WTC11 (cell line): Measurements from ENCODE around the gene TMUB1. TPM values are rescaled to one million over a fixed set of nuclear protein-coding genes. Genes with fewer than 3 reads are reported as not detected.

Experiments
- ATF1 ChIP-seq: sonication (generic); formaldehyde crosslinking; IDR thresholded peaks from 2 replicates; pipeline ENCODE4 v1.8.1; 2023; ENCODE audit warnings: mild to moderate bottlenecking, moderate library complexity, missing genetic modification reagents
- ELF4 ChIP-seq: sonication (generic); formaldehyde crosslinking; IDR thresholded peaks from 2 replicates; pipeline ENCODE4 v1.8.1; 2022; ENCODE audit warnings: low read depth, mild to moderate bottlenecking, moderate library complexity, missing genetic modification reagents
- FOXK1 ChIP-seq: sonication (generic); formaldehyde crosslinking; IDR thresholded peaks from 2 replicates; pipeline ENCODE4 v1.8.0; 2022; ENCODE audit warnings: mild to moderate bottlenecking, moderate library complexity, missing genetic modification reagents
- GABPB1 ChIP-seq: sonication (generic); formaldehyde crosslinking; IDR thresholded peaks from 2 replicates; pipeline ENCODE4 v1.8.1; 2023; ENCODE audit warnings: mild to moderate bottlenecking, missing genetic modification reagents
- JUN ChIP-seq: sonication (generic); formaldehyde crosslinking; IDR thresholded peaks from 2 replicates; pipeline ENCODE4 v1.8.0; 2023; ENCODE audit warnings: mild to moderate bottlenecking, missing genetic modification reagents
- MYBL2 ChIP-seq: sonication (generic); formaldehyde crosslinking; IDR thresholded peaks from 2 replicates; pipeline ENCODE4 v1.8.1; 2023; ENCODE audit warnings: mild to moderate bottlenecking, moderate library complexity, missing genetic modification reagents
- NFYB ChIP-seq: sonication (generic); formaldehyde crosslinking; conservative IDR thresholded peaks from 2 replicates; pipeline ENCODE4 v1.8.0; 2022; ENCODE audit warnings: low read depth, missing genetic modification reagents
- NR1H2 ChIP-seq: sonication (generic); formaldehyde crosslinking; IDR thresholded peaks from 2 replicates; pipeline ENCODE4 v1.9.0; 2021; ENCODE audit warnings: mild to moderate bottlenecking, moderate library complexity, missing genetic modification reagents
- PRRX2 ChIP-seq: fragments of 250-450 bp; sonication (Bioruptor Pico); IDR thresholded peaks from 2 replicates; pipeline ENCODE4 v1.8.0; 2021; ENCODE audit warnings: mild to moderate bottlenecking
- SMAD3 ChIP-seq: sonication (generic); formaldehyde crosslinking; IDR thresholded peaks from 2 replicates; pipeline ENCODE4 v1.8.0; 2022; ENCODE audit warnings: missing genetic modification reagents, mild to moderate bottlenecking, borderline replicate concordance
- TEAD1 ChIP-seq: sonication (generic); formaldehyde crosslinking; IDR thresholded peaks from 2 replicates; pipeline ENCODE4 v1.8.0; 2022; ENCODE audit warnings: mild to moderate bottlenecking, missing genetic modification reagents
- TP53 ChIP-seq: sonication (generic); formaldehyde crosslinking; IDR thresholded peaks from 2 replicates; pipeline ENCODE4 v1.8.1; 2023; ENCODE audit warnings: mild to moderate bottlenecking, missing genetic modification reagents
- ZNF232 ChIP-seq: sonication (generic); formaldehyde crosslinking; IDR thresholded peaks from 2 replicates; pipeline ENCODE4 v1.8.0; 2022; ENCODE audit warnings: mild to moderate bottlenecking, missing genetic modification reagents
- ZNF416 ChIP-seq: fragments of 250-450 bp; sonication (Bioruptor Pico); IDR thresholded peaks from 2 replicates; pipeline ENCODE4 v1.9.0; 2021; ENCODE audit warnings: mild to moderate bottlenecking, inconsistent platforms
- total RNA-seq: library from RNA; stranded (reverse); gene quantifications from 3 replicates; pipeline ENCODE4 v1.2.3, GENCODE V29; 2021
- TF ChIP-seq, protein P1 (sequence below): sonication (generic); formaldehyde crosslinking; IDR thresholded peaks from 2 replicates; pipeline ENCODE4 v1.8.0; 2022; ENCODE audit warnings: mild to moderate bottlenecking, missing genetic modification reagents
- TF ChIP-seq, protein P2 (sequence below): fragments of 250-450 bp; sonication (Bioruptor Pico); IDR thresholded peaks from 2 replicates; pipeline ENCODE4 v1.9.0; 2021; ENCODE audit warnings: mild to moderate bottlenecking, borderline replicate concordance
- TF ChIP-seq, protein P3 (sequence below): fragments of 250-450 bp; sonication (Bioruptor Pico); conservative IDR thresholded peaks from 2 replicates; pipeline ENCODE4 v1.9.0; 2021; ENCODE audit warnings: mild to moderate bottlenecking
- TF ChIP-seq, protein P4 (sequence below): sonication (generic); formaldehyde crosslinking; IDR thresholded peaks from 2 replicates; pipeline ENCODE4 v1.8.0; 2023; ENCODE audit warnings: missing genetic modification reagents, mild to moderate bottlenecking, borderline replicate concordance
- TF ChIP-seq, protein P5 (sequence below): fragments of 250-450 bp; sonication (Bioruptor Pico); IDR thresholded peaks from 2 replicates; pipeline ENCODE4 v1.9.0; 2021; ENCODE audit warnings: mild to moderate bottlenecking
- TF ChIP-seq, protein P6 (sequence below): sonication (generic); formaldehyde crosslinking; IDR thresholded peaks from 2 replicates; pipeline ENCODE4 v1.8.1; 2022; ENCODE audit warnings: mild to moderate bottlenecking, moderate library complexity, missing genetic modification reagents
- TF ChIP-seq, protein P7 (sequence below): sonication (generic); formaldehyde crosslinking; conservative IDR thresholded peaks from 2 replicates; pipeline ENCODE4 v1.8.1; 2022; ENCODE audit warnings: mild to moderate bottlenecking, missing genetic modification reagents
- TF ChIP-seq, protein P8 (sequence below): sonication (generic); formaldehyde crosslinking; IDR thresholded peaks from 2 replicates; pipeline ENCODE4 v1.8.1; 2022; ENCODE audit warnings: missing genetic modification reagents, borderline replicate concordance

Gene TMUB1
- total RNA-seq, 1 experiment from 2014 or later: 72.8 TPM

DNA sequence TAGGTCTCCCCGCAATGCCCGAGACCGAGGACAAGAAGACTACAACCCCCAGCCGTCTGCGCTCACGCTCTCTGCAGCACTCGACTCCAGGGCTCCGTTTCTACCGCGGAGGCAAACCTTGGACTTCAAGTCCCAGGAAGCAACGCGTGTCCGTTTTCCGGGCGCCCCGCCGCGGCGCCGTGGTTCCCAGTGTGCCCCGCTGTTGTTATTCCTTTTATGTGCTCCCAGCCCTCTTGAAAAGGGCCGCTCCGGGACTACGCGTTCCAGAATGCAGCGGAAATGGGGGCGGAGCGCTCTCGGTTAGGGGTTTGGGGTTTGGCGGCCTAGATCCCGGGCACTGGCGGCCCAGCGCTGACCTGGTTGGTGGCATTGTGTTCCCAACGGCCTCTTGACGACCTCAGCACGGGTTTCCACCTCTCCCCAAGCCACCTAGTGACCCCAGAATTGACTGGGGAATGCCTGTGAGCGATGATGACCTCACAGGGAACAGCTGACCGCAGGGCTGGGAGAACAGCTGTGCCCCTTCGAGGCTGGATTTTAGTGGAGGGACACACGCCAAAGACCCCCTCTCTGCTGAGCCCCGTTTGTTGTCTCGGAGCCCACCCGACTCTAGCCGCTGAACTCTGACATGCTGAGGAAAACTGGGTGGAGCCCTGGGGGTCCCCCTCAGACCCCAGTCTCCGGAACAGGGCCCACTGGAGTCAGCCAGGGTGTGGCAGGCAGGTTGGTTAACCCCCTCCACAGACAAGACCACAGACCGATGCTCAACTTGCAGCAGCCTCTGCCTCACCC is 25.1 kb downstream of the TMUB1 start (continued):
- TF ChIP-seq, protein P1, sequence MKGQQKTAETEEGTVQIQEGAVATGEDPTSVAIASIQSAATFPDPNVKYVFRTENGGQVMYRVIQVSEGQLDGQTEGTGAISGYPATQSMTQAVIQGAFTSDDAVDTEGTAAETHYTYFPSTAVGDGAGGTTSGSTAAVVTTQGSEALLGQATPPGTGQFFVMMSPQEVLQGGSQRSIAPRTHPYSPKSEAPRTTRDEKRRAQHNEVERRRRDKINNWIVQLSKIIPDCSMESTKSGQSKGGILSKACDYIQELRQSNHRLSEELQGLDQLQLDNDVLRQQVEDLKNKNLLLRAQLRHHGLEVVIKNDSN (CRISPR knock-in tag): 0 out of 2 replicates have a peak, but pooled peaks have one; percentile 8
- no peak for TF ChIP-seq ZNF232 (CRISPR knock-in tag)
- no peak for TF ChIP-seq NR1H2
- peak; percentile 72 for TF ChIP-seq GABPB1 (CRISPR knock-in tag)
- TF ChIP-seq, protein P2, sequence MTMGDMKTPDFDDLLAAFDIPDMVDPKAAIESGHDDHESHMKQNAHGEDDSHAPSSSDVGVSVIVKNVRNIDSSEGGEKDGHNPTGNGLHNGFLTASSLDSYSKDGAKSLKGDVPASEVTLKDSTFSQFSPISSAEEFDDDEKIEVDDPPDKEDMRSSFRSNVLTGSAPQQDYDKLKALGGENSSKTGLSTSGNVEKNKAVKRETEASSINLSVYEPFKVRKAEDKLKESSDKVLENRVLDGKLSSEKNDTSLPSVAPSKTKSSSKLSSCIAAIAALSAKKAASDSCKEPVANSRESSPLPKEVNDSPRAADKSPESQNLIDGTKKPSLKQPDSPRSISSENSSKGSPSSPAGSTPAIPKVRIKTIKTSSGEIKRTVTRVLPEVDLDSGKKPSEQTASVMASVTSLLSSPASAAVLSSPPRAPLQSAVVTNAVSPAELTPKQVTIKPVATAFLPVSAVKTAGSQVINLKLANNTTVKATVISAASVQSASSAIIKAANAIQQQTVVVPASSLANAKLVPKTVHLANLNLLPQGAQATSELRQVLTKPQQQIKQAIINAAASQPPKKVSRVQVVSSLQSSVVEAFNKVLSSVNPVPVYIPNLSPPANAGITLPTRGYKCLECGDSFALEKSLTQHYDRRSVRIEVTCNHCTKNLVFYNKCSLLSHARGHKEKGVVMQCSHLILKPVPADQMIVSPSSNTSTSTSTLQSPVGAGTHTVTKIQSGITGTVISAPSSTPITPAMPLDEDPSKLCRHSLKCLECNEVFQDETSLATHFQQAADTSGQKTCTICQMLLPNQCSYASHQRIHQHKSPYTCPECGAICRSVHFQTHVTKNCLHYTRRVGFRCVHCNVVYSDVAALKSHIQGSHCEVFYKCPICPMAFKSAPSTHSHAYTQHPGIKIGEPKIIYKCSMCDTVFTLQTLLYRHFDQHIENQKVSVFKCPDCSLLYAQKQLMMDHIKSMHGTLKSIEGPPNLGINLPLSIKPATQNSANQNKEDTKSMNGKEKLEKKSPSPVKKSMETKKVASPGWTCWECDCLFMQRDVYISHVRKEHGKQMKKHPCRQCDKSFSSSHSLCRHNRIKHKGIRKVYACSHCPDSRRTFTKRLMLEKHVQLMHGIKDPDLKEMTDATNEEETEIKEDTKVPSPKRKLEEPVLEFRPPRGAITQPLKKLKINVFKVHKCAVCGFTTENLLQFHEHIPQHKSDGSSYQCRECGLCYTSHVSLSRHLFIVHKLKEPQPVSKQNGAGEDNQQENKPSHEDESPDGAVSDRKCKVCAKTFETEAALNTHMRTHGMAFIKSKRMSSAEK (CRISPR knock-in tag): no peak
- no peak for TF ChIP-seq JUN
- no peak for TF ChIP-seq MYBL2 (CRISPR knock-in tag)
- TF ChIP-seq TEAD1 (CRISPR knock-in tag): no peak
- TF ChIP-seq, protein P3, sequence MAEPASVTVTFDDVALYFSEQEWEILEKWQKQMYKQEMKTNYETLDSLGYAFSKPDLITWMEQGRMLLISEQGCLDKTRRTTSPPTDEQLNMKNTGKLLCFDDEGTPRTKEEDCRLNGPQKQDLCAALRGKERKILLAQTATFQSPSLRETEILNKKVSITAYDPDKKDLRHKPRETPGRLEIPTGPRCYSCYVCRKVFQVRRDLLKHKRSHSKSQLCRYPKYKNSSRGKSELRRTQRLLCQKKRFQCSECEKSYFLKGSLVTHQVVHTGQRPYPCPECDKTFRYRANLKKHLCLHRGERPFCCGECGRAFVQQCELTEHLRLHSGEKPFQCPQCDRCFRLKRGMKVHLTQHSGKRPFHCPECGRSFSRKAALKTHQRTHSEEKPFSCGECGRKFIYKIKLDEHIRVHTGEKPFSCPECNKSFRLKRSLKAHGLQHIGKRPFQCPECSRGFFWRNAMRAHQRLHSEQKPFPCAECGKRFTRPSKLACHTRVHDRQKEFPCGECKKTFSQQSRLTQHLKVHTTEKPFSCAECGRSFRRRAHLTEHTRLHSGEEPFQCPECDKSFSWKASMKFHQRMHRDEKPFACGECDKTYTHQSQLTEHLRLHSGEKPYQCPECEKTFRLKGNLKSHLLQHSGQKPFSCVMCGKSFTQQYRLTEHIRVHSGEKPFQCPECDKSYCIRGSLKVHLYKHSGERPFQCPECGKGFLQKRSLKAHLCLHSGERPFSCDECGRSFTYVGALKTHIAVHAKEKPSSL: no peak
- TF ChIP-seq, protein P4, sequence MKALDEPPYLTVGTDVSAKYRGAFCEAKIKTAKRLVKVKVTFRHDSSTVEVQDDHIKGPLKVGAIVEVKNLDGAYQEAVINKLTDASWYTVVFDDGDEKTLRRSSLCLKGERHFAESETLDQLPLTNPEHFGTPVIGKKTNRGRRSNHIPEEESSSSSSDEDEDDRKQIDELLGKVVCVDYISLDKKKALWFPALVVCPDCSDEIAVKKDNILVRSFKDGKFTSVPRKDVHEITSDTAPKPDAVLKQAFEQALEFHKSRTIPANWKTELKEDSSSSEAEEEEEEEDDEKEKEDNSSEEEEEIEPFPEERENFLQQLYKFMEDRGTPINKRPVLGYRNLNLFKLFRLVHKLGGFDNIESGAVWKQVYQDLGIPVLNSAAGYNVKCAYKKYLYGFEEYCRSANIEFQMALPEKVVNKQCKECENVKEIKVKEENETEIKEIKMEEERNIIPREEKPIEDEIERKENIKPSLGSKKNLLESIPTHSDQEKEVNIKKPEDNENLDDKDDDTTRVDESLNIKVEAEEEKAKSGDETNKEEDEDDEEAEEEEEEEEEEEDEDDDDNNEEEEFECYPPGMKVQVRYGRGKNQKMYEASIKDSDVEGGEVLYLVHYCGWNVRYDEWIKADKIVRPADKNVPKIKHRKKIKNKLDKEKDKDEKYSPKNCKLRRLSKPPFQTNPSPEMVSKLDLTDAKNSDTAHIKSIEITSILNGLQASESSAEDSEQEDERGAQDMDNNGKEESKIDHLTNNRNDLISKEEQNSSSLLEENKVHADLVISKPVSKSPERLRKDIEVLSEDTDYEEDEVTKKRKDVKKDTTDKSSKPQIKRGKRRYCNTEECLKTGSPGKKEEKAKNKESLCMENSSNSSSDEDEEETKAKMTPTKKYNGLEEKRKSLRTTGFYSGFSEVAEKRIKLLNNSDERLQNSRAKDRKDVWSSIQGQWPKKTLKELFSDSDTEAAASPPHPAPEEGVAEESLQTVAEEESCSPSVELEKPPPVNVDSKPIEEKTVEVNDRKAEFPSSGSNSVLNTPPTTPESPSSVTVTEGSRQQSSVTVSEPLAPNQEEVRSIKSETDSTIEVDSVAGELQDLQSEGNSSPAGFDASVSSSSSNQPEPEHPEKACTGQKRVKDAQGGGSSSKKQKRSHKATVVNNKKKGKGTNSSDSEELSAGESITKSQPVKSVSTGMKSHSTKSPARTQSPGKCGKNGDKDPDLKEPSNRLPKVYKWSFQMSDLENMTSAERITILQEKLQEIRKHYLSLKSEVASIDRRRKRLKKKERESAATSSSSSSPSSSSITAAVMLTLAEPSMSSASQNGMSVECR (CRISPR knock-in tag): peak; percentile 59; the same call in 1 of the 2 replicates
- TF ChIP-seq, protein P5, sequence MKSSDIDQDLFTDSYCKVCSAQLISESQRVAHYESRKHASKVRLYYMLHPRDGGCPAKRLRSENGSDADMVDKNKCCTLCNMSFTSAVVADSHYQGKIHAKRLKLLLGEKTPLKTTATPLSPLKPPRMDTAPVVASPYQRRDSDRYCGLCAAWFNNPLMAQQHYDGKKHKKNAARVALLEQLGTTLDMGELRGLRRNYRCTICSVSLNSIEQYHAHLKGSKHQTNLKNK: no peak
- no peak for TF ChIP-seq SMAD3 (CRISPR knock-in tag)
- TF ChIP-seq, protein P6, sequence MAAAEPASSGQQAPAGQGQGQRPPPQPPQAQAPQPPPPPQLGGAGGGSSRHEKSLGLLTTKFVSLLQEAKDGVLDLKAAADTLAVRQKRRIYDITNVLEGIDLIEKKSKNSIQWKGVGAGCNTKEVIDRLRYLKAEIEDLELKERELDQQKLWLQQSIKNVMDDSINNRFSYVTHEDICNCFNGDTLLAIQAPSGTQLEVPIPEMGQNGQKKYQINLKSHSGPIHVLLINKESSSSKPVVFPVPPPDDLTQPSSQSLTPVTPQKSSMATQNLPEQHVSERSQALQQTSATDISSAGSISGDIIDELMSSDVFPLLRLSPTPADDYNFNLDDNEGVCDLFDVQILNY (CRISPR knock-in tag): peak; percentile 50; the same call in 1 of the 2 replicates
- no peak for TF ChIP-seq NFYB (CRISPR knock-in tag)
- TF ChIP-seq, protein P7, sequence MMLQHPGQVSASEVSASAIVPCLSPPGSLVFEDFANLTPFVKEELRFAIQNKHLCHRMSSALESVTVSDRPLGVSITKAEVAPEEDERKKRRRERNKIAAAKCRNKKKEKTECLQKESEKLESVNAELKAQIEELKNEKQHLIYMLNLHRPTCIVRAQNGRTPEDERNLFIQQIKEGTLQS (CRISPR knock-in tag): no peak
- TF ChIP-seq PRRX2: no peak
- no peak for TF ChIP-seq TP53 (CRISPR knock-in tag)
- TF ChIP-seq, protein P8, sequence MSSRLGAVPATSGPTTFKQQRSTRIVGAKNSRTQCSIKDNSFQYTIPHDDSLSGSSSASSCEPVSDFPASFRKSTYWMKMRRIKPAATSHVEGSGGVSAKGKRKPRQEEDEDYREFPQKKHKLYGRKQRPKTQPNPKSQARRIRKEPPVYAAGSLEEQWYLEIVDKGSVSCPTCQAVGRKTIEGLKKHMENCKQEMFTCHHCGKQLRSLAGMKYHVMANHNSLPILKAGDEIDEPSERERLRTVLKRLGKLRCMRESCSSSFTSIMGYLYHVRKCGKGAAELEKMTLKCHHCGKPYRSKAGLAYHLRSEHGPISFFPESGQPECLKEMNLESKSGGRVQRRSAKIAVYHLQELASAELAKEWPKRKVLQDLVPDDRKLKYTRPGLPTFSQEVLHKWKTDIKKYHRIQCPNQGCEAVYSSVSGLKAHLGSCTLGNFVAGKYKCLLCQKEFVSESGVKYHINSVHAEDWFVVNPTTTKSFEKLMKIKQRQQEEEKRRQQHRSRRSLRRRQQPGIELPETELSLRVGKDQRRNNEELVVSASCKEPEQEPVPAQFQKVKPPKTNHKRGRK (CRISPR knock-in tag): no peak
- TF ChIP-seq ZNF416 (CRISPR knock-in tag): no peak
- TF ChIP-seq ATF1: no peak
- TF ChIP-seq FOXK1 (CRISPR knock-in tag): peak; percentile 92
- TF ChIP-seq ELF4 (CRISPR knock-in tag): no peak
